ENCODE measurements around the gene IGSF9.
A peak's percentile ranks its signal among the peaks of the same experiment; 100 is the strongest.

DNA sequence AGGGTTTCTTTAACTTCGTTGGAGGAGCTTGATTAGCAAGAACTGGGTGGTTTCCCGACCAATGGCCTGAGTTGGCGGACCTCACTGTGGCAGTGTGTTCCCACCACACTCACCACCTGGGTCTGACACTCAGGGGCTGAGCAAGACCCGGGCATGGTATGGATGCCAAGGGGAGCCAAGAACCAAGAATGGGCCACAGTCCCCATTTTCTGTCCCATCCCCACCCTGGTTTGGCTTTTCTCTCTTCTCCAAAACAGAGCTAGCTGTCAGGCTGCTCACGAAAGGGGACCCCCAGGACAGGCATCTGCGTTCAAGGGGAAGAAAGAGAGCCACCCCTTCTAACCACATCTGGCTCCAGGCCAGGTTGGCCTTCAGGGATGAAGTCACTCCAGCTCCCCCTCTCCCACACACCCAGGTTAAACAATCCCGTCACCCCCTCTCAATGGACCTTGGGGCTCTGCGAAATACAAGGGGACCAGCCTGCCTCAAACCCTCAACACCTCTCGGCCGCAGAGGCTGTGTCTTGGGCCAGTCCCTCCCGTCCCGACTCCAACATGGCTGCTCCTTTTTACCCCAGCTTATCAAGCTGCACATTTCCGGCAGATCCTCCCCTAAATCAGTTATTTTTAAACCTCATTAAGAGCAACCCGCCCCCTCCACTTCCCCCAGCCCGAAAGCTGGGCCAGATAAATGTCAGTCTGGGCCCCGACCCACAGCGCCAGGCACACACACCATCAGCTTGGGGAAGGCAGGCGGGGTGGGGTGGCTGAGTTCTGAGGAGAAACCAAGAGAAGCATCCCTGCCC lies 23.5 kb downstream of the IGSF9 start:
- 0 out of 2 replicates have a peak, but pooled peaks have one; percentile 10 for TF ChIP-seq TAF1 (IDR thresholded peaks at IDR 0.05; ENCODE audit: borderline replicate concordance, low read depth, low read length)
- TF ChIP-seq POLR2A (IDR thresholded peaks at IDR 0.05; ENCODE audit: low read depth, low read length): peak; percentile 33
- TF ChIP-seq POLR2AphosphoS5 (IDR thresholded peaks at IDR 0.05; ENCODE audit: low read depth, low read length): peak; percentile 68

Data from GM12892 (cell line).